CD4-positive, alpha-beta T cell treated with Interleukin-17A for 1 hour (primary cell): ENCODE results near the gene AGPAT3.
A peak's percentile ranks its signal among the peaks of the same experiment; 100 is the strongest.

Experiments used
- DNase-seq: peaks from one replicate; pipeline ENCODE4 v3.0.0-alpha.2; 2020

The AGPAT3 gene

DNA sequence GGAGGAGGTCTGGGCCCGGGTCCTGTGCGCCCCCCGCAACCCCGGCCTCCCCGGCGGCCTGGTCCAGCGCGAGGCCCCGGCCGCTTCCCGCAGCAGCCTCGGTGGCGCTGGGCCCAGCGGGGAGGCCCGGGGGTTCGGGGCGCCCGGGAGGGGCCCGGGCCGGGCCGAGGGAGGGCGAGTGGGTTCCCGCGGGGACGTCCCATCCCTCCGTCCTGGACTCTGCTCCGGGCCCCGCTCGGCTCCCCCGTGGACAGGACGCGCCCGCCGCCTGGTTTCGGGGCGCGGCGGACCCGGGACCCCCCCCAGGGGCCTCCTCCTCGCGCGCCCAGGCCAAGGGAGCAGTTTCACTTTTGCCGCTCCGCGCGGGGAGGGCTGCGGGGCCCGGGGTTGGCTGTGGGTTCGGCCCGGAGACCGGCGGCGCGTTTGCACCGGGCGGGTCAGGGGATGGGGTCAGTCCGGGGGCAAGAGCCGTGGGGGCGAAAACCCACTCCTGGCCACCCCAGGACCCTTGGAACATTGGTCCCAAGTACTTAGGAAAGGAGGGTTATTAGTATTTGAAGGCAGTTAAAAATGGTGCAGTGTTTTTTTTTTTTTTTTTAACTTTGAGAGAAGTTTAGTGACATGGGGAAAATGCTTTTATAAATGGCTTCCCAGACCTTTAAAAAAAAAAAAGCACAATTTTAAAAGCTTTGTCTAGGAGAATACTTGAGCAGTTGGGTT lies 677 bp downstream of the AGPAT3 start:
- peak; percentile 58 for DNase-seq

DNA sequence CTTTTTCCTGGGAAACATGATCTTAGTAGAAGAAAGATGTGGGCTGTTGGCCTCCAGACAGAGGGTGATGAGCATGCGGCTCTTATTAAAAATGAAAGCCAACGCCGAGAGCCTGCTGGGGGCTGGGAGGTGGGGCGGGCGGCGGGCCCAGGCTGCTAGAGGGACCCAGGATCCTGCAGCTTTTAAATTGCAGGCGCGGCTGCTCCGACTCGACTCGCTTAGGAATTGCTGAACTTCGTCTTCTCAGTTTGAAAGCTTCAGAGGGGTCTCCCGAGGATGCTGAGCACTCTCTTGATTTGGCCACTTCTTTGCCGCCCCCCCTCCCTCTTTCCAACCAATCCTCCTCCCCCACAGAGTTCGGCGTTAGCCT lies 1.2 kb downstream of the AGPAT3 start:
- DNase-seq = peak; percentile 41

DNA sequence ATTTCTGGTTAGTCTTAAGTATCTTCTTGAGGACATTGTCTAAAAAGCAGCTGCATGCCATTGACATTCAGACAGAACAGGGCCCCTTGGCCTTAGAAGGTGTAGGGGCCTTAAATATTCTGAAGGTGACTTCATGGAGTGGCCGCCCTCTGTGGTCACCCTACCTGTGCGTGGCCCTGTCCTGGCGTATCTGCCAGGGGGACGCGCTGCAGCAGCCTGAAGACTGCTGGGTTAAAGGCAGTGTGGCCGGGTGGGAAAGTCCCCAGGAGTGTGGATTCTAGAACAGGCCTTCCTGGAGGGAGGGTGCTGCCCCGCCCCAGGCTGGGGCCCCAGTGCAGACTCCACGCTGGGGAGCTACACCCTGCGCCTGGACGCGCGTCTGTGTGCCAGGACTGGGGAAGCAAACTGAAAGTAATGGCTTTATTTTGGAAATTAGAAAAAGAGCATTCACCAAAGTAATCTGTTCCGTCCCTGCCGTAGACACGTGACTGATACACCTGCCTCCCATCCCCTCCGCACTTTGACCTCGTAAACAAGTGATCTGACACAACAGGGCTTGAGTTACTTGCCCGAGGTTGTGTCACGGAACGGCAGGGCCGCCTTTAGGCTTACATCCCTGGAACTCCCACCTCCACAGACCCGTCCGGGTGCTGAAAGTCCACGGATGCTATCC lies 1.8 kb downstream of the AGPAT3 start:
- peak; percentile 73 for DNase-seq

DNA sequence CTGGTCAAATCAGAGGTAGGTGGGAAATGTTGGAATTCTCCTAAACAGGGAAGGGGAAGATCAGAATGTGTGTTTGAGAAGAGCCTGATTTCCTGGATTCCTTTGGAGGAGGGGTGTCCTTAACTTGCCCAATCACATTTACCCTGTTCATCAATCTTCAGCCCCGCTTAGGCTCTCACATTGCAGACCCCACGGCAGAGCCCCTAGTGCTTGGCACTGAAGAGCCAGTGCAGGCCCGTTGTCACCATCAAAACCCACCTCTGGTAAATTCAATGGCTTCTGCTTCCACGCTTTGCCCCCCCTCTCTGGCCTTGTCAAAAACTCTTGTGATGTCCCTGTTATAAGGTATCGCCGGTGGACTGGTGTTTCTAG lies 2.3 kb downstream of the AGPAT3 start:
- no peak for DNase-seq

DNA sequence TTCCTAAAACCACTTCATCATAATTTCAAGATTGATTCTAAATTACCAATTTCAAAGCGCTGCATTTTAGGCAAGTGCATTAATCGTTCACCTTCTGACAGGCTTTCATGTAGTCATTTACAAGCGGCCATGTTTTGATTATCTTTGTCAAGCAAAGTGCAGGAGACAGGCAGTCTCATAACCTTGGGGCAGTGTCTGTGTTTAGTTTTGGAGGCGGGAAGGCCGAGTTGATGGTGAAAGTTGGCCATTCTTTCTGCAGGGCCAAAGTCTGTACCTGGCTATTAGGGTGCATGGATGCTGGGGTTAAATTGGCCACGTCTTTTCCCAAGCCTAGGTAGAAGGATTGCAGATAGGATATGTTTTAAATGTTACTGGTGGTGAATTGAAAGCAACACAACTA lies 2.9 kb downstream of the AGPAT3 start:
- DNase-seq = no peak

DNA sequence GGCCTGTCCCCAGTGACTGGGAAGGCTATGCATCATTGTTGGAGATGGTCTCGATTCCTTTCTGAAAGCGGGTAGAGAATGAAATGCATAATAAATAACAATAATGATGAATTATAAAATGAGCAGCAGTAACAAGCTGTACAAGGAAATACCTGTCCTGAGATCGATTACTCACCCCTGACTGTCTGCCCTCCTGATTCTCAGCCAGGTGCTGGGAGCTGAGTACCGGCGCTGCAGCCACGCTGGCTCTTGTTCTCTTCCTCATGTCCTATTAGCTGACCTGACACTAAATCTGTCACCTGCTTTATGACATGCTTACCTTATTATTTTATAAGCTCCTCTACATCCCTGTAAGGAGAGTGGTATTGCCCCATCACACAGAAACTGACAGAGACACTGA lies 3.4 kb downstream of the AGPAT3 start:
- no peak for DNase-seq

DNA sequence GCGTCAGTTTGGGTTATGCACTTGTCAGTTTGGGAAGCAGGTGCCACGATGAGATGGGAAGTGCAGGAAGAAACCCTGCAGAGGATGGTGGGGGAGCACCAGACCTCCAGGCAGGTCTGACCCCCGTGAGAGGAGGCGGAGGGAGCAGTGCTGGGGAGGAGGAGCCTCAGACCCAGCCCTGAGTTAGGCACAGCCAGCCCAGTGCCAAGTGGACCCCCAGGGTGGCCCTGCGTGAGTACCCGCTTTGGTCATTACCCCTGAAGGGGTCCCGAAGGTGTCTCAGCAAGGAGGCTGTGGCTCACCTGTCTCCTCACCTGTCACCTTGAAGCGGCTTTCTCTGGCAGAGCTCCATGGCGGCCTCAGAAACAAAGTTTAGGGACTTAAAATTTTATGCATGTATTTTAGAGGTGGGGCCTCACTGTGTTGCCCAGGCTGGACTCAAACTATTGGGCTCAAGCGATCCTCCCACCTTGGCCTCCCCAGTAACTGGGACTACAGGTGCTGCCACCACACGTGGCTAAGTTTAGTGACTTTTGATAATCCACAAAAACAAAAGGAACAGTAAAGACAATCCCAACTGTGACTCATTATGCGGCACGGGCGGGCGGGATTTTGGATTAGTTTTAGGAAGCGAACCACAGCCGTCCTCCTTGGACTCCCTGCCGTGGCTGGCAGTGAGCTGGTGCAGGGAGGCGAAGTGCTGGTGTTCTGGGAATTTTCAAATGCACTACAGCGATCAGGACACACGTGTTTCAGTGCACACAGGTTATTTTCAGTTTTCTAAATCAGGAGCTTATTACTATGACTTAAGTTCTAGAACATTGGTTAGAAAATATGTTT lies 4.7 kb downstream of the AGPAT3 start:
- DNase-seq = no peak

DNA sequence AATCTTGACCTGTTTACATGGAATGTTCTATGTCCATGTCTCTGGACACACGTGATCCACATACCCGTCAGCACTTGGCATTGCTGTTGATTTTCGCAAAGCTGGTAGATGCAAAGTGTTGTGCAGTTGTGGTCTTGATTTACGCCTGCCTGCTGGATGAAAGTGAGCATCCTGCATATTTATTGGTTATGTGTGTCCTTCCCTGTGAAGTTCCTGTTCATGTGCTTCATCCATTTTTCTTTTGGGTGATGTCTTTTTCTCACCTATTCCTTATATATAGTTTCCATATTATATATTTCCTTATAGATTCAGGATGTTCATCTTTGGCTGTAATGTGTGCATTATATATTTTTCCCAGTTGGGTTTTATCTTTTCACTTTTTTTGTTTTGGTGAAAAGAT lies 6.5 kb downstream of the AGPAT3 start:
- DNase-seq = no peak

DNA sequence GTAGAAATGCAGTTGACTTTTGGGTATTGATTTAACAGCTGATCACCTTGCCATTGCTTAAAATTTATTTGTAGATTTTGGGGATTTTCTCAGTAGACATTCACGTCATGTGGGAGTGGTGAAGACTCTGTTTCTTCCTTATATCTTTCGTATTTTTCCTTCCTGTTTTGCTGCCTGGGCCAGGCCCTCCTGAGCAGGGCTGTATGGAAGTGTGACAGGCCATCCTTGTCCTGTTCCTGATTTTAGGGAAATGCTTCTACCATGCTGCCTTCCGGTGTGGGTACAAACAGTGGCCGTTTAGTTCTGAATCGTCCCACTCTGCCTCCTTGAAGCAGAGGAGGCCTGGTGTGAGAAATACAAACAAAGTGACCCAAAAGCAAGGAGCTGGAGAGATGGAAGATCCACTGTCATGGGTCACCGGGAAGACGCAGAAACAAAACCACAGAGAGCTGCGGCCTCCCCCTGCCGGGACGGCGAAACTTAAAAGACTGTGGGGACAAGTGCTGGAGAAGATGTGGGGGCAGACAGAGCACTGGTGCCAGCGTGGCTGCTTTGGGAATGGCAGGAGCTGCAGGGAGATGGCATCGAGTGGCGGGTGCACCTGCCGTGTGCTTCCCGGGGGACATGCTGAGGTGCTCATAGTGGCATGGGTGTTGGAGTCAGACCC lies 7.6 kb downstream of the AGPAT3 start:
- no peak for DNase-seq

DNA sequence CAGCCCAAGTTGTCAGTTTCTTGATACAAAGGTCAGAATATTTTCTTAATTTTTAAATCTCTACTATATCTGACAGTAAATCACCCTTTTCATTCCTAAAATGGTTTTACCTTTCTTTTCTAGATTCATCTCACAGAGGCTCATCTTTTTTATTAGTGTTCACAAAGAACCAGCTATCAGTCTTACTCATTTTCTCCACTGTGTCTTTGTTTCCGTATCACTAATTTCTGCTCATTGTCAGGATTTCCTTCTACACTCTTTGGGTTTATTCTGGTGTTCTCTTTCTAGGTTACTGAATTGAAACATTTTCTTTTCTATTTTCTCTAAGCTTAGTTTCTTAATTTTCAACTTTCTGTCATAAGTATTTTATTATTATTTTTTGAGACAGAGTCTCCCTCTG lies 8.7 kb downstream of the AGPAT3 start:
- DNase-seq = no peak

DNA sequence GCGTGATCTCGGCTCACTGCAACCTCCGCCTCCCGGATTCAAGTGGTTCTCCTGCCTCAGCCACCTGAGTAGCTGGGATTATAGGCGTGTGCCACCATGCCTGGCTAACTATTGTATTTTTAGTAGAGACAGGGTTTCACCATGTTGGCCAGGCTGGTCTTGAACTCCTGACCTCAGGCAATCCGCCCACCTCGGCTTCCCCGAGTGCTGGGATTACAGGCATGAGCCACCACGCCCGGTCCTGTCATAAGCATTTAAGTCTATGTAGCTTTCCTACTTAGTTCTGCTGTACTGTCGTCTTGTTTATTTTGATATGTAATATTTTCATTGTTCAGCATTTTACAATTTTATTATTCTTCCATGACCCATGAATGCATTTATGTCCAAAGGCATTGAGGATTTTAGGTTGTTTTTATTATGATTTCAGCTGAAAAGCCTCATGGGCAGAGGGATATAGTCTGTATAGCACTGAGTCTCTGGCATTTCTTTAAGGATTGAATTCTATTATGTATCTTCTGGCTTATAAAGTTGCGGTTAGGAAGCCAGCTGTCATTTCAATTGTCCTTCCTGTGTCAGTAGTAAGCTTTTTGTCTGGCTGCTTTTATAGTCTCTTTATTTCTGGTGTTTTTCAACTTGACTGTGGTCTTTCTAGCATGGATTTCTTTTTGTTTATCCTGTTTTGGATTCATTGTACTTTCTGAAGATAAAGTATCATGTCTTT lies 9.2 kb downstream of the AGPAT3 start:
- no peak for DNase-seq

DNA sequence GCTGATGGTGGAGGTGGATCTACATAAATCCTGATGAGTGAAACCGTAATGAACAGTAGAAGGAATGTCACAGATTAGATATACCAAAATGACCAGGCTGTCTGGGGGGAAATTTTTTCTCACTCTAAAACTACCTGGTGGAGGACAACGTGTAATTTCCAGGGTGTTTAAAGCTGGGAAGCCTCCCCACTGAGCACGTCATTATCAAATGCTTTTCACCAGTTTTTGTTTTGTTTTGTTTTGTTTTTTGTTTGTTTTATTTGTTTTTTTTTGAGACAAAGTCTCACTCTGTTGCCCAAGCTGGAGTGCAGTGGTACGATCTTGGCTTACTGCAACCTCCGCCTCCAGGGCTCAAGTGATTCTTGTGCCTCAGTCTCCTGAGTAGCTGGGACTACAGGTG lies 11.6 kb downstream of the AGPAT3 start:
- no peak for DNase-seq

DNA sequence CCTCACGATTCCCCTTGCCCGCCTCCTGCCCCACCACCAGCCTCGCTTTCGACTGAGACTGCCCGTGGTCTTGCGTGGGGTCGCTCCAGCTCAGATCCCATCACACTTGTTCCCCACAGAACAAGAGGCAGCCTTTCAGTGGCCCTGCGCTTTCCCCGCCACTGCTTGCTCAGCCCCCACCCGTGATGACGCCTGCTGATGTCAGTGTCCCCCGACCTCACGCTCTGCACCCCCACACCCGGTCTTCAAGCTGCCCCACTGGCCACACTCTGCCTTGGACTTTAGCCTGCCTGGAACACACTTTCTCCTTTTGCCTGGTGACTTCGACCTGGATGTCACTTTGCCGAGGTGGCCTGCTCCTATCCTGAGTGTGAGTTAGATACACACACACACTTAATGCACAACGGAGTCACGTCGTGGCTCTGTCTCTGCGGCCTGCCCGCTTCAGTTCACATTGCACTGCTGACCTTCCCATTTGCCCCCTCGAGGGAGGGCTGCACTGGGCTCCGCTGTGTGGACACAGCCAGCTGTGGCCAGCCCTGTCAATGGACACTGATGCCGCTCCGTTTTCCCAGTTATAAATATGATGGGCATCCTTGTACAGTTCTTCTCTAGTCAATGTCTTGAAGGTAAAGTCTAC lies 13.0 kb downstream of the AGPAT3 start:
- no peak for DNase-seq

DNA sequence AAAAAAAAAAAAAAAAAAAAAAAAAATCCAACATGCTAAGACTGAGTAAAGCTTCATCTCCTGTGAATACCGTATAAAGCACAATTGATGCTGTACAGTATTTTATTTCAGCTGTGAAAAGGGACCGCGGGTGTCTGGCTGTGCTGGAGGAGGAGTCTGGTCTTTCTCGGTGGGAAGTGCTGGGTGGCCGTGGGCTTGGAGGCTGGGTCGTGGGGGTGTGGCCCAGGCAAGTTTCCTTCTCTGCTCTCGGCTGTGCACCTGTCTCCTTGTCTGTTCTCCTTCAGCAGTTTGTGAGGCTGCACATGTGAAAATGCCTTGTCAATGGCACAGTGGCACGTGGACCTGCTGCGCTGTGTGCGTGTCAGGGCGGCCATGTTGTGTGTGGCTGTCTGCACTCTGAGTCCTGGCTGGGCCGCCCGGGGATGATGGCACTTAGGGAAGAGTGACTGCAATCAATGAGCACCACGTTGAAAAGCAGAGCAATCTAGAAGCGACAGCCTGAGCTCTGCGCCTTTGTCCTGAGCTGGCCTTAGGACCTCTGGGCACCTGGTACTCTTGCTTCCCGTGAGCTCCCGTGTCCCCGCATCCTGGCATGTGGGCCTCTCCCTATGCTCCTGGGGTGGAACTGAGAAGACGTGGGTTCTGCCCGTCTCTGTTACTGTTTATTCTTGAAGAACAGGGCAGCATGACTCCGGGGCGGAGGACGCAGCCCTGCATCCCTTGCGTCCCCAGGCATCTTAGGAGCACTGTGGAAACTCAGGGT lies 14.5 kb downstream of the AGPAT3 start:
- DNase-seq = no peak

DNA sequence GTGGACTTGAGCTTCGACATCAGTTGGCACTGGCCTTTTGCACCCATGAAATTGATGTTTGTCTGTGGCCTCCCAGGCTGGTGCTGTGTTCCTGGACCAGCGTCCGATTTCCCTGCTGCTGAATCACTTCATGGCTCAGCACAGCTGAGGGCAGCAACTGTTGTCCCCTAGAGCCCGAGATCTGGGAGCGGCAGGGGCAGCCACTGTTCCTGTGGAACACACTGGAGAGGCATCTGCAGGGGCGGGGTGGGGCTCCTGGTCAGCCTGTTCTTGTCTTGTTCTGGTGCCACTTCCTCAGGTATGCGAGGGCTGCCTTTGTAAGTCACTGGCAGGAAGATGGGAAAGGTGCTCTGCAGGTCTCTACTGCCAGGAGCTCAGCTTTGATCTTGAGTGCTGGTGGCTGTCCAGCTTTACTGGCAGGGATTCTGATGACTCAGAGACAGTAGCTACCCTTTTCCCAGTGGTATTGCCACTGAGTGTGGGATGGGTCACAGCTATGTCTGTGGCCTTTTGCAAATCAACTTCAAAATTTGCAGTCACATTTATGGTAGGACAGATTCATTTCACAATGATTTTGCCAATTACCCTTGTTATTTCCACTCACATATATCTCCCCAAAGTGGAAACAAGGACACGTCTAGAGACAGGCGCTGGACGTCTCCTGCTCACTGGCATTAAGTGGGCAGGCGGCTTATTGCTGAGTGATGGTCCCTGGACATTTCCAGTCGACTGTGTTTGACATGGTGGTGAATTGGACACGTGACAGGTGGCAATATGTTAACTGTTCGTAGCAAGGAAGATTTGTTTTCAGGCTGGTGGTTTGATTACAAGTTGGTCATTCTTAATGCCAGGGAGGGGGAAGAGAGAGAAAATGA lies 15.3 kb downstream of the AGPAT3 start:
- no peak for DNase-seq

DNA sequence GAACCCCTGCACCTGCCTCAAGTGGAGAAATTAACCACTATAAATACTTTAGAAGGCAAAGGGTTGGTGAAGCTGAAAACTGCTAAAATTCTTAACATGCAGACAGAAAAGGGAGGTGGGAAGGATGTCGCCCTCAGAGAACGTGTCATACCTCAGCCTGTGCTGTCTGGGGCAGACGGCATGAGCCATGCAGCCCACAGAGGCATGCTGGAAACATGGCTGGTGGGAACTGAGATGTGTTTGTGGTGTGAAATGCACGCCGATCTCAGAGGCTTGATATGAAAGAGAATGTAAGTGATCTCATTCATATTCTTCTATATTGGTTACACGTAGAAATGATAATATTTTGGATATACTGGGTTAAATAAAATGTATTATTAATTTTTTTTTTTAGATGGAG lies 16.3 kb downstream of the AGPAT3 start:
- peak; percentile 14 for DNase-seq

DNA sequence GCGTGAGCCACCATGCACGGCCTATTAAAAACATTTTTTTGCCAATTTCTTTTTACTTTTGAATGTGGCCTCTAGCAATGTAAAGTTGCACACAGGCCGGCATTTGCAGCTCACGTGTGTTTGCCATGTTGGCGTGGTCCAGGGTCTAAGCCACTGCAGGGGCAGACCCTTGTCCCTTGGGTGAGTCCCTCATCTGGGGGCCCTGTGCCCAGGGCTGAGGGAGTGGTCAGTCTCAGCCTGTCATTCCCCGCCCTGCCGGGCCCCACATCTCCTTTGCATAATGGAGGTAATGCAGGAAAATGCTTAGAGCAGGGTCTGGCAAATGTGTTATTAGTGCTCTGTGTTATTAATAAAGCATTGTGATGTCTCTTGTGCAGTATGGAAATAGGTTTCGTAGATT lies 16.9 kb downstream of the AGPAT3 start:
- no peak for DNase-seq

DNA sequence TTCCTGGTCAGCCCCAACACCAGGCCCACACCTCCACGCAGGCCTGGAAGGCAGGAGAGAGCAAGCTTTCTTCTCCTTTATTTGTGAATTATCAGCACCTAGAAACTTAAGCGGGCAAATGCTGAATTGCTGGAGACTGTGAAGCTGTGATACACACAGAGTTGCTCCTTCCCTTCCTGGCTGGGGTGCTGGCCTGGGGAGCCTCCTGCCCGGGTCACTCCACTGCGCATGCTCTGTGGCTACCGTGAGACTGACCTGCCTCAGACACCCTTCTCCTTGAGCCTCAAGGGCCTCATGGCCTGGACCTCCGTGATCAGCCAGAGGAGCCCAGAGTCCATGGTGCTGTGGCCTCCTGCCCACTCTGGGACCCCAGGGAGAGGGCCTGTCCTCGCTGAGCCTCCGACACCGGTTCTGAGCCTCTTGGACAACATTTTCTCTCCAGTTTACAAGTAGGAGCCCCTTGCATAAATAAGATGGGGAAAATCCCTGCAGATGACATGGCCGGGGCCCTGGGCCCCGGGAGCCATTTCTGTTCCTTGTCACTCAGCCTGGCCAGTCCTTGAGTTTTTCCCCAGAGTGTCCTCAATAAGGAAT lies 18.0 kb downstream of the AGPAT3 start:
- no peak for DNase-seq

DNA sequence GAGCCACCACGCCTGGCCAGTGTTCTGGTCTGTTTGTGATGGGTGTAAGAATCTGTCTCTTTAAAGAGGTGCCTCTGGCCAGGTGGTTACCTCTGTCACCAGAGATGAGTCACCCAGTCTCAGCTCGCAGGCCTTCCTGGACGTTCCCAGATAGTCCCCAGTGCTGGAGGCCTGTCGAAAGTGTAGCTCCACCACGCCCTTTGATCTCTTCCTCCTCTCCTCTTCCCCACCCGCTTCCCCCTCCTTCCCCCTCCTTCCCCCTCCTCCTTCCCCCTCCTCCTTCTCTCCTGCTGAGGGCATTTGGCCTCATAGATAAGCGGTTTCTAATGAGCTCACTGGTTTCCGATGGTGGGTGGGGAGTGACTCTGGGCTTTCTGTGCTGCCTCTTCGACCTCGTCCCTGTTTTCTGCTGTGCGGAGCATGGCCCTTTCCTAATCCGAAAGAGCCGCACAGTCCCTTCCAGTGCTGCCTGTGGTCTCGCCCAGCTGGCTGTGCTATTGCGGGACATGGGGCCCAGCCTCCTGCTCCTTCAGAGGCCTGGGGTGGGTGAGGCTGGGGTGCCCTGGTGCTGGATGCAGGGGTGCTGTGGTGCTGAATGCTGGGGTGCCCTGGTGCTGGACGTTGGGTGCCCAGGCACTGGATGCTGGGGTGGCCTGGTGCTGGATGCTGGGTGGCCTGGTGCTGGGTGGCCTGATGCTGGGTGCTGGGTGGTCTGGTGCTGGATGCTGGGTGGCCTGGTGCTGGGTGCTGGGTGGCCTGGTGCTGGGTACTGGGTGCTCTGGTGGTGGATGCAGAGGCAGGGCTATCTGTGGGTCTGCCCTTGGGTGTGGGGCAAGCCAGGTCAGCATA lies 19.2 kb downstream of the AGPAT3 start:
- DNase-seq = peak; percentile 40
